Kidney epithelial cell (primary cell): Measurements from ENCODE around the gene PRKAR1B. TPM values are rescaled to one million over a fixed set of nuclear protein-coding genes. Genes with fewer than 3 reads are reported as not detected.

Source experiments
- DNase-seq: peaks from one replicate; pipeline ENCODE4 v3.0.0-alpha.2; 2010; ENCODE audit warnings: low read depth
- H3K27me3 ChIP-seq: 2 replicates; pipeline ENCODE4 v1.6.0; 2011; ENCODE audit warnings: low read length; ENCODE audit not compliant: control insufficient read depth, insufficient read depth
- H3K36me3 ChIP-seq: 2 replicates; pipeline ENCODE4 v1.5.1; 2011; ENCODE audit warnings: low read length; ENCODE audit not compliant: control insufficient read depth, insufficient read depth
- H3K4me3 ChIP-seq: 2 replicates; pipeline ENCODE4 v1.5.1; 2011; ENCODE audit warnings: low read depth, mild to moderate bottlenecking, control low read depth, low read length
- total RNA-seq: library from RNA; depleted of rRNA; stranded (reverse); fragments of >200 nt; gene quantifications from 2 replicates; pipeline ENCODE4 v1.2.3, GENCODE V29; 2015
- TF ChIP-seq, protein P1 (sequence below): IDR thresholded peaks from 2 replicates; pipeline ENCODE4 v1.5.1; 2011; ENCODE audit warnings: mild to moderate bottlenecking, moderate library complexity, low read length, control low read depth, inconsistent platforms; ENCODE audit not compliant: insufficient read depth, poor library complexity, severe bottlenecking

Gene PRKAR1B
- total RNA-seq, 1 donor from 2014 or later, result 23.8 TPM

DNA sequence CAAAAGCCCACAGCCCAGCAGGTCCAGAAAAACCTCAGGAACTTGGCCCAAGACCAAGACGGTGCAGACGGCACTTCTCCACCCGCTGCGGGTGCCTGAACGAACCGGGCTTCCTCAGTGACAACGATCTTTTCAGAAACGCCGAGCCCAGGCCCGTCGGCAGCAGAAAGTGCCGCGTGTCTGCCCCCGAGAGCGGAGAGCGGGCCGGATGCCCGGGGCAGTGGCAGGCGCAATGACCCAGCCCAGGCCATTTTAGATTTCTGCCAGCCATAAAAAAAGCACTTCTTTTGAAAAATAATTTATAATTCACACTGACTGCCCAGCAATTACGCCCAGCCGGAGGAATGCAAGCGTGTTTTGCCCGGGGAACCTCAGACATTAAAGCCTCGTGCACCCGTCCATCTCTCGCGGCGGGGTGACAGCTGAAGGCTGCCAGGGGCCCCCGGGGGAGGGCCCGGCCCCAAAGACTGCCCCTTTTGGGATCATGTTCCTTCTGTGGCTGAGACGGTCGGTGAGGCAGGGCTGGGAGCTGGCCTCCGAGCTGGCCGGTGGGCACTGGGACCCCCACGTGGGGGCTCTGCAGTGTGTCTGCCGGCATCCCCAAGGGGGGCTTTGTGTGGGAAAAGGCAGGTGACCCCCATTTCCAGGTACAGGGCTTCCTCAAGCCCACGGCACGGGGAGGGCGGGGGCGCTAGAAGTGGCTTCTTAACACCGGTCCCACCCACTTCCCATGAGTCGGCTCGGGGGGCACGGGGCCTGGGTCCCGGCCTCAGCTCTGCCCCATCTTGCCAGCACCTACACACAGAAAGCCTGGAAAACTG lies 136.1 kb downstream of the PRKAR1B start:
- Histone ChIP-seq H3K27me3 (no peaks in the 10 kb centered on the region), H3K4me3 (no peak overlapping the region), H3K36me3 (no peaks in the 10 kb centered on the region)
- no peak for DNase-seq
- TF ChIP-seq, protein P1, sequence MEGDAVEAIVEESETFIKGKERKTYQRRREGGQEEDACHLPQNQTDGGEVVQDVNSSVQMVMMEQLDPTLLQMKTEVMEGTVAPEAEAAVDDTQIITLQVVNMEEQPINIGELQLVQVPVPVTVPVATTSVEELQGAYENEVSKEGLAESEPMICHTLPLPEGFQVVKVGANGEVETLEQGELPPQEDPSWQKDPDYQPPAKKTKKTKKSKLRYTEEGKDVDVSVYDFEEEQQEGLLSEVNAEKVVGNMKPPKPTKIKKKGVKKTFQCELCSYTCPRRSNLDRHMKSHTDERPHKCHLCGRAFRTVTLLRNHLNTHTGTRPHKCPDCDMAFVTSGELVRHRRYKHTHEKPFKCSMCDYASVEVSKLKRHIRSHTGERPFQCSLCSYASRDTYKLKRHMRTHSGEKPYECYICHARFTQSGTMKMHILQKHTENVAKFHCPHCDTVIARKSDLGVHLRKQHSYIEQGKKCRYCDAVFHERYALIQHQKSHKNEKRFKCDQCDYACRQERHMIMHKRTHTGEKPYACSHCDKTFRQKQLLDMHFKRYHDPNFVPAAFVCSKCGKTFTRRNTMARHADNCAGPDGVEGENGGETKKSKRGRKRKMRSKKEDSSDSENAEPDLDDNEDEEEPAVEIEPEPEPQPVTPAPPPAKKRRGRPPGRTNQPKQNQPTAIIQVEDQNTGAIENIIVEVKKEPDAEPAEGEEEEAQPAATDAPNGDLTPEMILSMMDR, result no peak

DNA sequence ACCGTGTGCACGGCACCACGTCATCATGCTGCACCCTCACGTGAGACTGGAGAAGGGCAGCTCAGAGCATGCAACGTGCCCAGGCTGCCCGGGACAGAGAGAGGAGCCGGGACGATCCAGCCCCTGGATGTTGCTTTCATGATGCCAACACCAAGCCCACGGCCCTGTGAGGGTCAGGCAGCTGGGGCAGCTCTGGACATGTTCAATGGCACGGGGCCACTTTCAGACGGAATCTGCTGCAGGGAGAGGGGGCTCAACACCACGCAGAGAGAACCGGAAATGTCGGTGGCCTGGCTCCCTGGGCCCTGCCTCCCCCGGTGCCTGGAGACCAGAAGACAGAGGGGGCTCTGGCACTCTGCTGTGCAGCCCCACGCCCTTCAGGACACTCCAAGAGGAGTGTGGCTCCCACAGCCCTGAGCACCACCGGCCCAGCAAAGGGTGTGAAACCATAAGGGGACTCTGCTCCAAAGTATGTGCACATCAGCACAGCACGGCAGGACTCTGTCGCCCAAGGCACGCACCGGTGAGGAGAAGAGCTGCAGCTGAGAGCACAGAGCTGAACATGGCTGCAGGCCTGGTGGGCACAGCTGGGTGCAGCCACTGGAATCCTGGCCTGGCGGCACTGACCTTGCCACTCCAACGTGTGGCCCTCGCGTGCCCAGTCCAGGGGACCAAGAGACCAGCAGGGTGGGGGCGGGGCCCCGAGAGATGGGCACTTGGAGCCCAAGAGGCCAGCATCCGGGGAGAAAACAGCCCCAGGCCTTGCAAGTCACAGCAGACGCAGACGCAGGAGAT lies 137.1 kb downstream of the PRKAR1B start:
- Histone ChIP-seq H3K27me3 (no peaks in the 10 kb centered on the region), H3K4me3 (no peak overlapping the region), H3K36me3 (no peaks in the 10 kb centered on the region)
- TF ChIP-seq, protein P1, result no peak
- DNase-seq, result no peak

DNA sequence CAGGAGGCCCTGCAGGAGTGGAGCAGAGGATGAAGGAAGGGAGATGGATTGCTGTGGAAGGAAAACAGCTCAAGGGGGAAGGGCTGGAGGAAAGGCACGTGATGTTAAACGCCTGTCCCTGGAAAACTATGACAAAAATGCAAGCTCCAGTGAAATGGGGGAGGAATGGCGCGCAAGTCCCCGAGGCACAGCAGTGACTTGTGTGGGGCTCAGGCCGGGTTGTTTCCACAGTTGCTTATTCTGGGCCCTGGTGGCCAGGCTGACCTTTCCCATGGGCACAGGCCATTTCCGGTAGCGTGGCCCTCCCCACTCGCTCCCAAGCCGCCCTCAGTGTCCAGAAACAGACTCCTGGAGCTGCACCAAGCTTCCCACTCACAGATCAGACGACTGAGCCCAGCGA lies 139.3 kb downstream of the PRKAR1B start:
- Histone ChIP-seq H3K4me3 (no peak overlapping the region), H3K27me3 (no peaks in the 10 kb centered on the region), H3K36me3 (no peaks in the 10 kb centered on the region)
- TF ChIP-seq, protein P1, result no peak
- no peak for DNase-seq

DNA sequence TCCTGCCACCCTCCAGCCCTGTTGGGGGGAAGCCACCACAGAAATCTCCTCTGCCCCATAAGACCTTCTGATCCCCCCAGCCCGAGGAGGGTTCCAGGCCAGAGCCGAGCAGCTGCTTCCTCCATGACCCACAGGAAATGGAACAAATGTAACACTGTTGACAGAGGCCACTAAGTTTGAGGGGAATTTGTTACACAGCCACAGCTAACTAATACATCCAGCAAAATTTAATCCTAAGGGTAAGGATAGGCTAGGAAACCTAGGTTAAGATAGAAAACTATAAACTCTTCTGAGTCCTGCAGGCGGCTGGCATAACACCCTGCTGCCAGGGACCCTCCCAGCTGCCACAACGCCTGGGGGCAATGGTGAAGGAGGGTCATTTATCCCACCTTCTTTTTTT lies 140.6 kb downstream of the PRKAR1B start:
- Histone ChIP-seq H3K27me3 (no peaks in the 10 kb centered on the region), H3K36me3 (no peaks in the 10 kb centered on the region), H3K4me3 (no peak overlapping the region)
- no peak for DNase-seq
- TF ChIP-seq, protein P1, result no peak

DNA sequence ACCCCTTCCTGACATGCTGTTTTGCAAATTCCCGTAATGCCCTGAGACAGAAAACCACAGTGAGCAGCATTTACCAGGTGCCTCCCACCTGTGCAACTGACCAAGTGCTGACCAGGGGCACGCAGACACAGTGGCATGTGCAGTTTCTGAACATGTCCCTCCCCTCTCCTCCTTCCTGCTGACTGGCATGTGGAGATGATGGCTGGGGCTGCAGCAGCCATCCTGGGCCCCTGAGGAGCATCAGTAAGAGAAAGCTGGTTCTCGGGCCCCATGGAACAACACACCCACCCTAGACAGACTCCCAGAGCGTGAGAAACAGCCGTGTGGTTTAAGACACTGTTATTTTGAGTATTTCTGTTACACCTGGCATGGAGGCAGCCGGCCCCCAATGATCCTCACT lies 141.2 kb downstream of the PRKAR1B start:
- DNase-seq, result no peak
- TF ChIP-seq, protein P1, result no peak
- H3K27me3 ChIP-seq, result no peaks in the 10 kb centered on the region
- H3K4me3 ChIP-seq, result no peak overlapping the region
- no peaks in the 10 kb centered on the region for H3K36me3 ChIP-seq
